Astrocyte (in vitro differentiated cells and primary cell): ENCODE results near the gene KAT2B. TPM values are rescaled to one million over a fixed set of nuclear protein-coding genes. Genes with fewer than 3 reads are reported as not detected.

Experiments used
- DNase-seq: peaks from one replicate; pipeline ENCODE4 v3.0.0-alpha.2; 2010; ENCODE audit warnings: low read depth
- FAIRE-seq: peaks from 2 replicates; lab custom pipeline; 2011; peaks lifted over from hg19 to GRCh38; lab: Jason Lieb, UNC
- H2AFZ ChIP-seq: 2 replicates; pipeline ENCODE4 v1.6.0; 2012; ENCODE audit warnings: low read depth, low read length, inconsistent platforms
- H3K27ac ChIP-seq: 2 replicates; pipeline ENCODE4 v1.5.1; 2011; ENCODE audit warnings: low read depth, low read length, inconsistent platforms
- H3K27me3 ChIP-seq: 2 replicates; pipeline ENCODE4 v1.6.0; 2011; ENCODE audit warnings: low read length, inconsistent platforms; ENCODE audit not compliant: insufficient read depth
- H3K36me3 ChIP-seq: 2 replicates; pipeline ENCODE4 v1.5.1; 2011; ENCODE audit warnings: low read length, inconsistent platforms; ENCODE audit not compliant: insufficient read depth
- H3K4me1 ChIP-seq: 2 replicates; pipeline ENCODE4 v1.5.1; 2011; ENCODE audit warnings: low read length, inconsistent platforms; ENCODE audit not compliant: insufficient read depth
- H3K4me2 ChIP-seq: 2 replicates; pipeline ENCODE4 v1.6.0; 2012; ENCODE audit warnings: low read length, inconsistent platforms
- H3K4me3 ChIP-seq: 2 replicates; pipeline ENCODE4 v1.5.1; 2011; ENCODE audit warnings: low read depth, mild to moderate bottlenecking, low read length, inconsistent platforms; ENCODE audit not compliant: insufficient read depth
- H3K79me2 ChIP-seq: 2 replicates; pipeline ENCODE4 v1.6.0; 2012; ENCODE audit warnings: mild to moderate bottlenecking, low read length, inconsistent platforms; ENCODE audit not compliant: insufficient read depth
- H3K9ac ChIP-seq: 2 replicates; pipeline ENCODE4 v1.6.0; 2012; ENCODE audit warnings: mild to moderate bottlenecking, low read length, inconsistent platforms
- H3K9me3 ChIP-seq: 2 replicates; pipeline ENCODE4 v1.5.1; 2012; ENCODE audit warnings: low read depth, mild to moderate bottlenecking, low read length, inconsistent platforms; ENCODE audit not compliant: insufficient read depth
- H4K20me1 ChIP-seq: 2 replicates; pipeline ENCODE4 v1.6.0; 2012; ENCODE audit warnings: low read length, inconsistent platforms; ENCODE audit not compliant: insufficient read depth
- H3K27ac Mint-ChIP-seq: one replicate; pipeline ENCODE4 v1.8.0; 2021; ENCODE audit warnings: mild to moderate bottlenecking, mixed read lengths; ENCODE audit not compliant: unreplicated experiment
- H3K27me3 Mint-ChIP-seq: one replicate; pipeline ENCODE4 v1.8.0; 2021; ENCODE audit warnings: low read depth, mixed read lengths; ENCODE audit not compliant: unreplicated experiment
- H3K36me3 Mint-ChIP-seq: one replicate; pipeline ENCODE4 v1.8.0; 2021; ENCODE audit warnings: low read depth, mixed read lengths; ENCODE audit not compliant: unreplicated experiment
- H3K4me1 Mint-ChIP-seq: one replicate; pipeline ENCODE4 v1.8.0; 2021; ENCODE audit warnings: low read depth, mixed read lengths; ENCODE audit not compliant: unreplicated experiment
- H3K4me3 Mint-ChIP-seq: one replicate; pipeline ENCODE4 v1.8.0; 2021; ENCODE audit warnings: mild to moderate bottlenecking, moderate library complexity, mixed read lengths; ENCODE audit not compliant: unreplicated experiment
- H3K9me3 Mint-ChIP-seq: one replicate; pipeline ENCODE4 v1.8.0; 2021; ENCODE audit warnings: mild to moderate bottlenecking, mixed read lengths; ENCODE audit not compliant: unreplicated experiment
- EZH2 ChIP-seq: IDR thresholded peaks from 2 replicates; pipeline ENCODE4 v1.6.1; 2012; ENCODE audit warnings: mild to moderate bottlenecking, low read length, inconsistent platforms; ENCODE audit not compliant: insufficient read depth
- total RNA-seq: library from RNA; stranded (reverse); gene quantifications from 2 replicates; pipeline ENCODE4 v1.2.1, GENCODE V29; 2021
- TF ChIP-seq, protein P1 (sequence below): IDR thresholded peaks from 2 replicates; pipeline ENCODE4 v1.5.1; 2011; ENCODE audit warnings: low read depth, mild to moderate bottlenecking, inconsistent platforms, low read length, moderate library complexity; ENCODE audit not compliant: insufficient read depth

Gene KAT2B
- total RNA-seq, 1 donor from 2014 or later, result 4.9 TPM

DNA sequence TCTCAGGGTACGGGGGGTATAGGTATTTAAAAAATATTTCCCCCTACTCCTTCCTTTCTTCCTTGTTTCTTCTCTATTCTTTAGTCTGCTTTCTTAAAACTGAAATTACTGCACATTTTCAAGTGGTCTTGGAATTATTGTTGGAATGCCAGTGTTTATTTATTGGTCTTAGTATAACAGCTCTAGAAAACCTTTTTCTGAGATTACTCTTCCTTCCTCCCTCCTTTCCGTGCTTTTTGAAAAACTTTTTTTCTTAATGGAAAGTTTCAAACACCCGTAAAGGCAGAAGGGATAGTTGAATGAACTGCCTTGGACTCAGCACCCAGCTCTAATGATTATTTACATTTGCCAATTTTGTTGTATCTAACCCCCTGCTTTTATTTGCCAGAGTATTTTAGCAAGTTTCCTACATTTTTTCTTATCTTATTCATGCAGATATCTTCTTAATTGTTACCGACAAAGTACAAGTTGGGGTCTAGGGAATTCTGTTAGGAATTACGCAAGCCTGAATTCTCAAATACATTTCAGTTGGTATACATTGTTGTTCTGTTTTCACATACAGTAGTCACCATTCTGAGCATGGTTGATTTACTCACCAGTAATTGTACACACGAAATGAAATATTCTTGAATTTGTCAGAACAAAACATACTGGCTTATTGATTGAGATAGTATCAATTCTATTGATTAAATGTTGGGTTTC is 36.2 kb downstream of the KAT2B start:
- Histone ChIP-seq H3K9ac (no peak overlapping the region), H3K27me3 (no peaks in the 10 kb centered on the region), H3K79me2 (no peaks in the 10 kb centered on the region), H3K36me3 (no peaks in the 10 kb centered on the region), H3K27ac (no peak overlapping the region), H3K4me2 (no peak overlapping the region), H3K4me3 (no peak overlapping the region), H3K9me3 (no peaks in the 10 kb centered on the region), H4K20me1 (no peaks in the 10 kb centered on the region), H3K4me1 (no peaks in the 10 kb centered on the region), H2AFZ (no peak overlapping the region)
- Mint-ChIP-seq H3K36me3 (no peaks in the 10 kb centered on the region), H3K4me3 (no peak overlapping the region), H3K9me3 (peaks cover 2% of the 10 kb centered on the region), H3K27ac (peak overlapping the region; percentile 10), H3K27me3 (no peaks in the 10 kb centered on the region), H3K4me1 (peaks cover 4% of the 10 kb centered on the region)
- no peak for FAIRE-seq
- TF ChIP-seq, protein P1, sequence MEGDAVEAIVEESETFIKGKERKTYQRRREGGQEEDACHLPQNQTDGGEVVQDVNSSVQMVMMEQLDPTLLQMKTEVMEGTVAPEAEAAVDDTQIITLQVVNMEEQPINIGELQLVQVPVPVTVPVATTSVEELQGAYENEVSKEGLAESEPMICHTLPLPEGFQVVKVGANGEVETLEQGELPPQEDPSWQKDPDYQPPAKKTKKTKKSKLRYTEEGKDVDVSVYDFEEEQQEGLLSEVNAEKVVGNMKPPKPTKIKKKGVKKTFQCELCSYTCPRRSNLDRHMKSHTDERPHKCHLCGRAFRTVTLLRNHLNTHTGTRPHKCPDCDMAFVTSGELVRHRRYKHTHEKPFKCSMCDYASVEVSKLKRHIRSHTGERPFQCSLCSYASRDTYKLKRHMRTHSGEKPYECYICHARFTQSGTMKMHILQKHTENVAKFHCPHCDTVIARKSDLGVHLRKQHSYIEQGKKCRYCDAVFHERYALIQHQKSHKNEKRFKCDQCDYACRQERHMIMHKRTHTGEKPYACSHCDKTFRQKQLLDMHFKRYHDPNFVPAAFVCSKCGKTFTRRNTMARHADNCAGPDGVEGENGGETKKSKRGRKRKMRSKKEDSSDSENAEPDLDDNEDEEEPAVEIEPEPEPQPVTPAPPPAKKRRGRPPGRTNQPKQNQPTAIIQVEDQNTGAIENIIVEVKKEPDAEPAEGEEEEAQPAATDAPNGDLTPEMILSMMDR, result no peak
- TF ChIP-seq EZH2, result no peak
- DNase-seq, result no peak

DNA sequence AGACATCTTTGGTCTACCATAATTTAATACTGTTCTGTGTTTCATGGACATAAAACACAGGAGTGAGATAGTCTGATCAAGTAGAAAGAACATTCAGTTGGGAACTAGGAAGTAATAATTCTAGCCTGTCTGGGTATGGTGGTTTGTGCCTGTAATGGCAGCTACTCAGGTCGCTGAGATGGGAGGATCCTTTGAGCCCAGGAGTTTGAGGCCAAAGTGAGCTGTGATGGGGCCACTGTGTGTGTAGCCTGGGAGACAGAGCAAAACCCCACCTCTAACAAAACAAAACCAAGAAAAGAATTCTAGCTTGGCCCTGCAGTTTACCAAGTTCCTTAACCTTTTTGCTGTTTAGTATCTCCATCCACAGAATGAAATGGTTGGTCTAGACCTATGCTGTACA is 36.8 kb downstream of the KAT2B start:
- Histone ChIP-seq H4K20me1 (no peaks in the 10 kb centered on the region), H3K27me3 (no peaks in the 10 kb centered on the region), H3K4me1 (no peaks in the 10 kb centered on the region), H3K27ac (no peak overlapping the region), H3K4me2 (no peak overlapping the region), H3K4me3 (no peak overlapping the region), H3K9ac (no peak overlapping the region), H3K36me3 (no peaks in the 10 kb centered on the region), H3K79me2 (no peaks in the 10 kb centered on the region), H3K9me3 (no peaks in the 10 kb centered on the region), H2AFZ (no peak overlapping the region)
- Mint-ChIP-seq H3K9me3 (peaks cover 2% of the 10 kb centered on the region), H3K36me3 (no peaks in the 10 kb centered on the region), H3K27ac (peak overlapping the region; percentile 70), H3K4me1 (peaks cover 4% of the 10 kb centered on the region), H3K27me3 (no peaks in the 10 kb centered on the region), H3K4me3 (no peak overlapping the region)
- TF ChIP-seq, protein P1, result no peak
- no peak for TF ChIP-seq EZH2
- DNase-seq, result no peak
- FAIRE-seq, result no peak

DNA sequence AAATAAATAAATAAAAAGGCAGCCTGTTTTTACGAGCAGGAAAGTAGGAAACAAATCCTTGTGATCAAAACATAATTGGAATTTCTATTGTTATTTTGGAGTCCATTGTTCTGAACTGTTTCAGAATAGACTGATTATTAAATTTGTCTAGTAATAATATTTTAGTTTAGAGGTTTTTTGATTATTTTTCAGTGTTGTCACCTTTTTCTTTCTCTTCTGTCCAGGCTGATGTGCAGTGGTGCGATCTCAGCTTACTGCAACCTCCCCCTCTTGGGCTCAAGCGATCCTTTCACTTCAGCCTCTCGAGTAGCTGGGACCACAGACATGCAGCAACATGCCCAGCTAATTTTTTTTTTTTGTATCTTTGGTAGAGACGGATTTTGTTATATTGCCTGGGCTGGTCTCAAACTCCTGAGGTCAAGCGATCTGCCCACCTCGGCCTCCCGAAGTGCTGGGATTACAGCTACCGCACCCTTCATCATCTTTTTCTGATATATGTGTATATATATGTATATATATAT is 38.0 kb downstream of the KAT2B start:
- TF ChIP-seq, protein P1, result no peak
- TF ChIP-seq EZH2, result no peak

More for the DNA sequence above, 38.0 kb downstream of the KAT2B start:
- Histone ChIP-seq H3K4me2 (no peak overlapping the region), H3K79me2 (no peaks in the 10 kb centered on the region), H3K9me3 (no peaks in the 10 kb centered on the region), H2AFZ (no peak overlapping the region), H3K4me3 (no peak overlapping the region), H3K9ac (no peak overlapping the region), H3K27me3 (no peaks in the 10 kb centered on the region), H3K4me1 (no peaks in the 10 kb centered on the region), H3K36me3 (no peaks in the 10 kb centered on the region), H4K20me1 (no peaks in the 10 kb centered on the region), H3K27ac (no peak overlapping the region)
- FAIRE-seq (no peak), DNase-seq (no peak)
- H3K9me3 Mint-ChIP-seq, result peaks cover 2% of the 10 kb centered on the region
- peak overlapping the region; percentile 80 for H3K27ac Mint-ChIP-seq
- no peak overlapping the region for H3K4me3 Mint-ChIP-seq
- no peaks in the 10 kb centered on the region for H3K27me3 Mint-ChIP-seq
- no peaks in the 10 kb centered on the region for H3K36me3 Mint-ChIP-seq
- H3K4me1 Mint-ChIP-seq, result peaks cover 4% of the 10 kb centered on the region
